Measurements from ENCODE around the gene TTLL10.

GRCh38 chr1:1161683-1162079 is 12.0 kb upstream of the TTLL10 start:
- TF ChIP-seq LEF1 (IDR thresholded peaks at IDR 0.05; ENCODE audit: borderline replicate concordance) = no peak
- no peak for TF ChIP-seq SUZ12 (IDR thresholded peaks at IDR 0.05)
- no peak for TF ChIP-seq FOXM1 (IDR thresholded peaks at IDR 0.05; ENCODE audit: borderline replicate concordance)
- TF ChIP-seq FOXA1 (IDR thresholded peaks at IDR 0.05) = no peak
- TF ChIP-seq SP1 (IDR thresholded peaks at IDR 0.05) = no peak
- TF ChIP-seq BHLHE40 (IDR thresholded peaks at IDR 0.05; ENCODE audit: borderline replicate concordance) = no peak
- no peak for TF ChIP-seq ARNT (IDR thresholded peaks at IDR 0.05)
- no peak for TF ChIP-seq ELF4 (IDR thresholded peaks at IDR 0.05)
- TF ChIP-seq TARDBP (IDR thresholded peaks at IDR 0.05) = no peak

Measured in HEK293T (cell line).